ENCODE data around the gene MED12L.
"Not testable (repeated sequence)": the region's sequence is repeated elsewhere in the genome, so short reads cannot be mapped to it uniquely, and the experiment has no call there.

The MED12L gene

DNA sequence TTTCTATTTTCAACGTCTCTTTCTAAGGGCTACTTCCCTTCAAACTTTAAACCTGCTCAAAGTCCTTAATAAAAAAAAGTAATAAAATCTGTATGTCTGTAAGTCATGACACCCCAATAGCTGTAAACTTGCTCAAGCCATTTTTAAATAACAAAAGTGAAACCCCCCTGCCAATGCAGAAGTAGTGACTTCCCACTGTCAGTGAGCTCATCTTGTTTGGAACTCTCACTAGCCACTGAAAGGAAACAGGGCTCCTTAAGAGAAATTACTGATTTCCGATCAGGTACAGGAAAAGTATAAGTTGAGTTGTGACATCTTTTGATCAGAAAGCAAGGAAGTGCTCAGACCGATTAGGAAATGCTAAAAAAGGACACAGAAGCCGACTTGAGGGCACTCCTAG is 145.2 kb downstream of the MED12L start:
- Histone ChIP-seq H3K36me3 (ENCODE audit: control insufficient read depth in 5 of 5, insufficient read depth in 5 of 5, low read length in 5 of 5) (no peaks in the 10 kb centered on the region), H3K27ac (ENCODE audit: low read depth, low read length) (no peak overlapping the region), H3K9me3 (ENCODE audit: control insufficient read depth in 5 of 5, low read length in 5 of 5) (no peaks in the 10 kb centered on the region), H3K4me3 (ENCODE audit: low read depth in 1 of 5, low read length in 5 of 5) (peak overlapping the region in 2 of 5 donors; percentile 17 to 38), H3K9ac (ENCODE audit: low read length in 5 of 5) (no peak overlapping the region), H3K4me1 (ENCODE audit: control insufficient read depth in 5 of 5, insufficient read depth in 5 of 5, low read length in 5 of 5) (peaks cover 4 to 28% (median 15%) of the 10 kb centered on the region in 5 donors), H3K27me3 (ENCODE audit: control insufficient read depth in 5 of 5, insufficient read depth in 4 of 5, low read length in 5 of 5) (no peaks in the 10 kb centered on the region)

DNA sequence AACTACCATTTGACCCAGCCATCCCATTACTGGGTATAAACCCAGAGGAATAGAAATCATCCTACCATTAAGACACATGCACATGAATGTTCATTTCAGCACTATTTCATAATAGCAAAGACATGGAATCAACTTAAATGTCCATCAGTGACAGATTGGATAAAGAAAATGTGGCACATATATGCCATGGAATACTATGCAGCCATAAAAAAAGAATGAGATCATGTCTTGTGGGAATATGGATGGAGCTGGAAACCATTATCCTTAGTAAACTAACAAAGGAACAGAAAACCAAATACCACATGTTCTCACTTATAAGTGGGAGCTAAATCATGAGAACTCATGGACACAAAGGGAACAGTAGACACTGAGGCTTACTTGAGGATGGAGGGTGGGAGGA is 146.9 kb downstream of the MED12L start:
- H3K36me3 ChIP-seq (ENCODE audit: control insufficient read depth in 5 of 5, insufficient read depth in 5 of 5, low read length in 5 of 5), result not testable (repeated sequence)

DNA sequence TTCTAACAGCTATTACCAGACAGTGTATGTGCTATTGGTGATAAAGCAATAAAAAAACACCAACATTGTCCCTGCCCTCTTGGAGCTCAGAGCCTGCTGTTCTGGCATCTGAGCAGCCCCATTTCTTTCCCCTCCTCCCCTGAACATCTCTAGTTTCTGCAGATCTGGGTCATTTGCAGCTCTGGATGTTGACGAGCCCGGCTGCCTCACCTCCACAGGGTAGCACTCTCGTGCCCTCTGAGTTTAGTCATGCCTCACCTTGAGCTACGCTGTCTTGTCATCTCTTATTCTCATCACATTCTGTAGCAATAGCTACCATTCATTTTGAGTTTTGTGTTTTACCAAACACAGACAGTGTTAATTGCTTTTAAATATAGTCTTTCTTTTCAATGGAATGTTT is 147.5 kb downstream of the MED12L start:
- H3K27ac ChIP-seq (ENCODE audit: low read depth, low read length), result no peak overlapping the region
- peaks cover under 1 to 18% (median 9%) of the 10 kb centered on the region in 5 donors for H3K4me1 ChIP-seq (ENCODE audit: control insufficient read depth in 5 of 5, insufficient read depth in 5 of 5, low read length in 5 of 5)
- H3K27me3 ChIP-seq (ENCODE audit: control insufficient read depth in 5 of 5, insufficient read depth in 4 of 5, low read length in 5 of 5), result no peaks in the 10 kb centered on the region
- H3K4me3 ChIP-seq (ENCODE audit: low read depth in 1 of 5, low read length in 5 of 5), result no peak overlapping the region
- H3K9ac ChIP-seq (ENCODE audit: low read length in 5 of 5), result no peak overlapping the region
- H3K9me3 ChIP-seq (ENCODE audit: control insufficient read depth in 5 of 5, low read length in 5 of 5), result no peaks in the 10 kb centered on the region
- H3K36me3 ChIP-seq (ENCODE audit: control insufficient read depth in 5 of 5, insufficient read depth in 5 of 5, low read length in 5 of 5), result no peaks in the 10 kb centered on the region

More for the DNA sequence above, 146.9 kb downstream of the MED12L start:
- H3K4me3 ChIP-seq (ENCODE audit: low read depth in 1 of 5, low read length in 5 of 5); H3K27ac ChIP-seq (ENCODE audit: low read depth, low read length); H3K9ac ChIP-seq (ENCODE audit: low read length in 5 of 5); H3K27me3 ChIP-seq (ENCODE audit: control insufficient read depth in 5 of 5, insufficient read depth in 4 of 5, low read length in 5 of 5); H3K9me3 ChIP-seq (ENCODE audit: control insufficient read depth in 5 of 5, low read length in 5 of 5): not testable (repeated sequence)
- H3K4me1 ChIP-seq (ENCODE audit: control insufficient read depth in 5 of 5, insufficient read depth in 5 of 5, low read length in 5 of 5), result peaks cover 4 to 24% (median 14%) of the 10 kb centered on the region in 5 donors

DNA sequence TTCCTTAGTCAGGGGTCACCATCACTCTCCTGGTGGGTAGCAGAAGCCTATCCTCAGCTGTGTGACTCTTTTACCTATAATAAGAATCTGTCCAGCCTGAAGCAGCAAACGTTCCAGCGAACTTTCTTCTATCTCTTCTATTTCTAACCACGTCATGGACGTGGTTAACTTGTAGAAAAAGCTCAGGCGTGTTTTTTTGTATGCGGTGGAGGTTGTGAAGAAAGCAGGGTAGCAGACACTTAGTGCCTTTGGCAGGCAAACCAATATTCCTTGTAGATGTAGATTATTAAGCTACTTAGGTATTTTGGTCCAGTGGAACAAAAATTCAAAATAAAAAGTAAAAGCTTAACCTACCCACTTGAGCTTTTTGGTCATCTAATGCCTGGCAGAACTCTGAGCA is 149.4 kb downstream of the MED12L start:
- H3K36me3 ChIP-seq (ENCODE audit: control insufficient read depth in 5 of 5, insufficient read depth in 5 of 5, low read length in 5 of 5), result no peaks in the 10 kb centered on the region
- H3K4me3 ChIP-seq (ENCODE audit: low read depth in 1 of 5, low read length in 5 of 5), result no peak overlapping the region
- H3K27ac ChIP-seq (ENCODE audit: low read depth, low read length), result no peak overlapping the region
- H3K4me1 ChIP-seq (ENCODE audit: control insufficient read depth in 5 of 5, insufficient read depth in 5 of 5, low read length in 5 of 5), result peaks cover 0 to 9% (median 0%) of the 10 kb centered on the region in 5 donors
- H3K9ac ChIP-seq (ENCODE audit: low read length in 5 of 5), result no peak overlapping the region
- H3K9me3 ChIP-seq (ENCODE audit: control insufficient read depth in 5 of 5, low read length in 5 of 5), result no peaks in the 10 kb centered on the region
- no peaks in the 10 kb centered on the region for H3K27me3 ChIP-seq (ENCODE audit: control insufficient read depth in 5 of 5, insufficient read depth in 4 of 5, low read length in 5 of 5)

DNA sequence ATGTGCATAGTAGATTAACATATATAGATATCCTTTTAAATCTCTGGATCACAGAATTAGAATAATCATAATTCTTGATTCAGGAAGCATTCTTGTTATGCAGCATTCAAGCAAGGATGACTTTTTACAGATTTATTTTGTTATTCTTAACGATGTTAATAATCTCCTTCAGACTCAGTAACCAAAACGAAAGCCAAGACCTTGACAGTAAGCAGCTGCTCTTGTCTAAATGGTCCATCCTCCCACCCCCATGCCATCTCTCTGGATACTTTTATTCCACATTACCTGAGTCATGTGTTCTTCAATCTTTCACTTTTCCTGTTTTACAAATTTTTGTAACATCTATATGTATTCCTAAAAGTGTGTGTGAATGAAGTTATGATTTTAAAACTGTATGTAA is 150.9 kb downstream of the MED12L start:
- no peaks in the 10 kb centered on the region for H3K27me3 ChIP-seq (ENCODE audit: control insufficient read depth in 5 of 5, insufficient read depth in 4 of 5, low read length in 5 of 5)
- H3K9me3 ChIP-seq (ENCODE audit: control insufficient read depth in 5 of 5, low read length in 5 of 5), result no peaks in the 10 kb centered on the region

DNA sequence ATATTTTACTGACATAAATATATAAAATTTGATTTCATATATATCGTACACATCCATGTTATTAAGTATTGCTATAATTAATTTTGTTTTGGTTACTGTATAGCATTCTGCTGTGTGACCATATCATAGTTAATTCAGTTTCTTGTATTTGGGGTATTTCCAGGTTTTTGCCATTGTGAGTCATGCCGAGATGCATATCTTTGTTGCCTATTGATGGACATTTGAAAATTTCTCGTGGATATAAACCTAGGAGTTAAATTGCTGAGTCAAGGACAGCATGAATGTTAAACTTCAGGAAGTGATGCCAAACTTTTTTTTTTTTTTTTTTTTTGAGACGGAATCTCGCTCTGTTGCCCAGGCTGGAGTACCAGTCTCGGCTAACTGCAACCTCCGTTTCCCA is 151.3 kb downstream of the MED12L start:
- no peak overlapping the region for H3K4me3 ChIP-seq (ENCODE audit: low read depth in 1 of 5, low read length in 5 of 5)

More for the DNA sequence above, 150.9 kb downstream of the MED12L start:
- Histone ChIP-seq H3K27ac (ENCODE audit: low read depth, low read length) (no peak overlapping the region), H3K9ac (ENCODE audit: low read length in 5 of 5) (no peak overlapping the region), H3K36me3 (ENCODE audit: control insufficient read depth in 5 of 5, insufficient read depth in 5 of 5, low read length in 5 of 5) (no peaks in the 10 kb centered on the region), H3K4me1 (ENCODE audit: control insufficient read depth in 5 of 5, insufficient read depth in 5 of 5, low read length in 5 of 5) (peaks cover 0 to under 1% (median 0%) of the 10 kb centered on the region in 5 donors), H3K4me3 (ENCODE audit: low read depth in 1 of 5, low read length in 5 of 5) (no peak overlapping the region)

DNA sequence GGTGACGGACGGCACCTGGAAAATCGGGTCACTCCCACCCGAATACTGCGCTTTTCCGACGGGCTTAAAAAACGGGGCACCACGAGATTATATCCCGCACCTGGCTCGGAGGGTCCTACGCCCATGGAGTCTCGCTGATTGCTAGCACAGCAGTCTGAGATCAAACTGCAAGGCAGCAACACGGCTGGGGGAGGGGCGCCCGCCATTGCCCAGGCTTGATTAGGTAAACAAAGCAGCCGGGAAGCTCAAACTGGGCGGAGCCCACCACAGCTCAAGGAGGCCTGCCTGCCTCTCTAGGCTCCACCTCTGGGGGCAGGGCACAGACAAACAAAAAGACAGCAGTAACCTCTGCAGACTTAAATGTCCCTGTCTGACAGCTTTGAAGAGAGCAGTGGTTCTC is 156.5 kb downstream of the MED12L start:
- H3K9ac ChIP-seq (ENCODE audit: low read length in 5 of 5); H3K9me3 ChIP-seq (ENCODE audit: control insufficient read depth in 5 of 5, low read length in 5 of 5); H3K4me3 ChIP-seq (ENCODE audit: low read depth in 1 of 5, low read length in 5 of 5); H3K27me3 ChIP-seq (ENCODE audit: control insufficient read depth in 5 of 5, insufficient read depth in 4 of 5, low read length in 5 of 5); H3K27ac ChIP-seq (ENCODE audit: low read depth, low read length); H3K4me1 ChIP-seq (ENCODE audit: control insufficient read depth in 5 of 5, insufficient read depth in 5 of 5, low read length in 5 of 5); H3K36me3 ChIP-seq (ENCODE audit: control insufficient read depth in 5 of 5, insufficient read depth in 5 of 5, low read length in 5 of 5): not testable (repeated sequence)

More for the DNA sequence above, 151.3 kb downstream of the MED12L start:
- H3K9me3 ChIP-seq (ENCODE audit: control insufficient read depth in 5 of 5, low read length in 5 of 5), result no peaks in the 10 kb centered on the region
- no peaks in the 10 kb centered on the region for H3K27me3 ChIP-seq (ENCODE audit: control insufficient read depth in 5 of 5, insufficient read depth in 4 of 5, low read length in 5 of 5)
- no peak overlapping the region for H3K9ac ChIP-seq (ENCODE audit: low read length in 5 of 5)
- H3K4me1 ChIP-seq (ENCODE audit: control insufficient read depth in 5 of 5, insufficient read depth in 5 of 5, low read length in 5 of 5), result no peaks in the 10 kb centered on the region
- no peaks in the 10 kb centered on the region for H3K36me3 ChIP-seq (ENCODE audit: control insufficient read depth in 5 of 5, insufficient read depth in 5 of 5, low read length in 5 of 5)
- no peak overlapping the region for H3K27ac ChIP-seq (ENCODE audit: low read depth, low read length)

DNA sequence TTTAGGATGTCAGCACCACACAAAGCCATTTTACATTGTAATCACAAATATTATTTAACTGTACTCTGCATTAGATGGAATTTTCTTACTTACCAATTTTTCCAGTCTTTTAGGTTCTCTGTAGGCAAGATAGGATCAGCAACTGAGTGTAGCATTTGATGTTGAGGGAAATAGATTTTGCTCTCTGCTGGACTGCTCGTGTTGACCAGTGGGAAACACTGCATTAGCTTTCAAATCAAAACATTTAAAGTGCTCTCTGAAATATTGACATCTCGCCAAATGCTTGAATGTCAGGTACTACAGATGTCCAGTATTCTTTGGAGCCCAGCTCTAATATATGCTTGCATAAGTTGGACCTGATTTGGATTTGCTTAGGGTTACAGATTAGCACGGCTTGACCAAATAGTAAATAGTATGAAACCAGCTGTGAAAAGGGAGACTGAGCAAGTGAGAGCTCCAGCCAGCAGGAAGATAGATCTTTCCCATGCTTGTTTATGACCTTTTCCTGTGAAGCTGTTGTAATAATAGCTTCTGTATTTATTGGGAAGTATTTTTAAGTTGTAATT is 163.4 kb downstream of the MED12L start:
- Histone ChIP-seq H3K27me3 (ENCODE audit: control insufficient read depth in 5 of 5, insufficient read depth in 4 of 5, low read length in 5 of 5) (no peaks in the 10 kb centered on the region), H3K27ac (ENCODE audit: low read depth, low read length) (no peak overlapping the region), H3K36me3 (ENCODE audit: control insufficient read depth in 5 of 5, insufficient read depth in 5 of 5, low read length in 5 of 5) (no peaks in the 10 kb centered on the region)

DNA sequence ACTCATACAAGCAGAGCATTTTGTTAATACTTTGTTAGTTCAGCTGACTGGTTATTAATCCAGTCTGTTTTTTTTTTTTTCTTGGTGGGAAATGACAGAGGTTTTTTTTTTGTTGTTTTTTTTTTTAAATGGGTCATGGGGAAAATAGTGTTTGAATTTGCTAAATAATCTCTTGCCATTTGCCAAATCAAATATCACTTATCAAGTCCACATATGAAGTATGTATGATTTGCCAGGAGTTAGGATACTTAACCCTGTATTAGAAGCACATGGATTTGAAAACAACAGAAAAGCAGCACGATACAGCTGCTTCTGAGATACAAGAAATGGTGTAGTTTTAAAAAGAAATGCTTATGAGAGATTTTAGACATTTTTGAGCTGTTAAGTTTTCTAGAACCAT is 171.3 kb downstream of the MED12L start:
- Histone ChIP-seq H3K9me3 (ENCODE audit: control insufficient read depth in 5 of 5, low read length in 5 of 5) (no peaks in the 10 kb centered on the region), H3K27ac (ENCODE audit: low read depth, low read length) (no peak overlapping the region), H3K36me3 (ENCODE audit: control insufficient read depth in 5 of 5, insufficient read depth in 5 of 5, low read length in 5 of 5) (no peaks in the 10 kb centered on the region), H3K4me3 (ENCODE audit: low read depth in 1 of 5, low read length in 5 of 5) (no peak overlapping the region), H3K27me3 (ENCODE audit: control insufficient read depth in 5 of 5, insufficient read depth in 4 of 5, low read length in 5 of 5) (no peaks in the 10 kb centered on the region), H3K4me1 (ENCODE audit: control insufficient read depth in 5 of 5, insufficient read depth in 5 of 5, low read length in 5 of 5) (no peaks in the 10 kb centered on the region), H3K9ac (ENCODE audit: low read length in 5 of 5) (no peak overlapping the region)

More for the DNA sequence above, 163.4 kb downstream of the MED12L start:
- H3K4me1 ChIP-seq (ENCODE audit: control insufficient read depth in 5 of 5, insufficient read depth in 5 of 5, low read length in 5 of 5), result peaks cover 0 to 2% (median 0%) of the 10 kb centered on the region in 5 donors
- H3K9me3 ChIP-seq (ENCODE audit: control insufficient read depth in 5 of 5, low read length in 5 of 5), result no peaks in the 10 kb centered on the region
- peak overlapping the region in 1 of 5 donors; percentile 6 for H3K9ac ChIP-seq (ENCODE audit: low read length in 5 of 5)
- H3K4me3 ChIP-seq (ENCODE audit: low read depth in 1 of 5, low read length in 5 of 5), result peak overlapping the region in 1 of 5 donors; percentile 5

DNA sequence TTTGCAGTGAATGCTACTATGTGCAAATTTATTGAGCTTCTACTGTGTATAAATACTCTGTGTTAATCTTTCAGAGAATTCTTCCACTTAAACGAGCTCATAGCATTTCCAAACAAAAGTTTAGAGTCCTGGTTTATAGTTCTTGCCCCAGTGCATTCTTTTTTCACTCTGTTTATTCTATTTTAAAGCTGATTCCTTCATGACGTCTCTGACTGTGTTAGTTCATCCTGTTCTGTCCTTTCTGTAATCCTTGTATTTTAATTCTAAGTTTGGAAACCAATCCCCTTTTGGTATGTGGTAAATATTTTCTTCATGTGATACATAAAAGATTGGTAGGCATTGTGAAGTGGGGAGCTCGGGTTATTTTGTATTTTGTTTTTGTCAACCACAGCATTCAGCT is 174.2 kb downstream of the MED12L start:
- no peak overlapping the region for H3K27ac ChIP-seq (ENCODE audit: low read depth, low read length)
- H3K9me3 ChIP-seq (ENCODE audit: control insufficient read depth in 5 of 5, low read length in 5 of 5), result no peaks in the 10 kb centered on the region
- no peak overlapping the region for H3K4me3 ChIP-seq (ENCODE audit: low read depth in 1 of 5, low read length in 5 of 5)
- no peaks in the 10 kb centered on the region for H3K27me3 ChIP-seq (ENCODE audit: control insufficient read depth in 5 of 5, insufficient read depth in 4 of 5, low read length in 5 of 5)
- H3K36me3 ChIP-seq (ENCODE audit: control insufficient read depth in 5 of 5, insufficient read depth in 5 of 5, low read length in 5 of 5), result peaks cover 0 to 3% (median 0%) of the 10 kb centered on the region in 5 donors
- no peak overlapping the region for H3K9ac ChIP-seq (ENCODE audit: low read length in 5 of 5)
- H3K4me1 ChIP-seq (ENCODE audit: control insufficient read depth in 5 of 5, insufficient read depth in 5 of 5, low read length in 5 of 5), result peaks cover 0 to 6% (median 0%) of the 10 kb centered on the region in 5 donors

Measured in subcutaneous abdominal adipose tissue (tissue), 5 donors.